ENCODE results near the gene ZNF532.
A peak's percentile ranks its signal among the peaks of the same experiment; 100 is the strongest.

ZNF532 gene

GRCh38 chr18:58868440-58868839 is 3.8 kb downstream of the ZNF532 start:
- no peak for TF ChIP-seq FOXP2 (optimal IDR thresholded peaks at IDR 0.05; ENCODE audit: control extremely low read depth, extremely low read length, insufficient read depth)
- no peak for TF ChIP-seq EZH2 (IDR thresholded peaks at IDR 0.05)
- no peak for TF ChIP-seq POLR2AphosphoS5 (IDR thresholded peaks at IDR 0.05; ENCODE audit: borderline replicate concordance, low read depth, low read length)
- no peak for DNase-seq (ENCODE audit: low read depth, low spot score)
- 0 out of 2 replicates have a peak, but pooled peaks cover 3% of the 10 kb centered on the region for H3K9me3 ChIP-seq (ENCODE audit: low read depth, low read length)
- H3K27ac ChIP-seq: 0 out of 2 replicates have a peak overlapping the region, but pooled peaks have one; percentile 21
- H3K36me3 ChIP-seq (ENCODE audit: insufficient read depth, low read length): peaks cover 84% of the 10 kb centered on the region
- no peak overlapping the region for H3K4me3 ChIP-seq
- H3K9ac ChIP-seq (ENCODE audit: insufficient read length): no peak overlapping the region

GRCh38 chr18:58870130-58870529 is 5.5 kb downstream of the ZNF532 start:
- 0 out of 2 replicates have a peak, but pooled peaks cover 3% of the 10 kb centered on the region for H3K9me3 ChIP-seq (ENCODE audit: low read depth, low read length)
- H3K27ac ChIP-seq: peak overlapping the region; percentile 72; the same call in 1 of the 2 replicates
- DNase-seq (ENCODE audit: low read depth, low spot score): no peak
- TF ChIP-seq FOXP2 (optimal IDR thresholded peaks at IDR 0.05; ENCODE audit: control extremely low read depth, extremely low read length, insufficient read depth) (no peak), POLR2AphosphoS5 (IDR thresholded peaks at IDR 0.05; ENCODE audit: borderline replicate concordance, low read depth, low read length) (no peak), EZH2 (IDR thresholded peaks at IDR 0.05) (no peak)
- H3K36me3 ChIP-seq (ENCODE audit: insufficient read depth, low read length): peaks cover 95% of the 10 kb centered on the region
- H3K9ac ChIP-seq (ENCODE audit: insufficient read length): no peak overlapping the region
- H3K4me3 ChIP-seq: no peak overlapping the region

GRCh38 chr18:58870621-58871020 is 5.9 kb downstream of the ZNF532 start:
- no peak for DNase-seq (ENCODE audit: low read depth, low spot score)
- peaks cover 95% of the 10 kb centered on the region for H3K36me3 ChIP-seq (ENCODE audit: insufficient read depth, low read length)
- H3K27ac ChIP-seq: peak overlapping the region; percentile 72
- TF ChIP-seq EZH2 (IDR thresholded peaks at IDR 0.05) (no peak), FOXP2 (optimal IDR thresholded peaks at IDR 0.05; ENCODE audit: control extremely low read depth, extremely low read length, insufficient read depth) (no peak), POLR2AphosphoS5 (IDR thresholded peaks at IDR 0.05; ENCODE audit: borderline replicate concordance, low read depth, low read length) (no peak)
- 0 out of 2 replicates have a peak, but pooled peaks cover 3% of the 10 kb centered on the region for H3K9me3 ChIP-seq (ENCODE audit: low read depth, low read length)
- H3K9ac ChIP-seq (ENCODE audit: insufficient read length): no peak overlapping the region
- no peak overlapping the region for H3K4me3 ChIP-seq

- TF ChIP-seq EZH2 (IDR thresholded peaks at IDR 0.05): no peak
- TF ChIP-seq POLR2AphosphoS5 (IDR thresholded peaks at IDR 0.05; ENCODE audit: borderline replicate concordance, low read depth, low read length): no peak
- TF ChIP-seq FOXP2 (optimal IDR thresholded peaks at IDR 0.05; ENCODE audit: control extremely low read depth, extremely low read length, insufficient read depth): no peak
- H3K36me3 ChIP-seq (ENCODE audit: insufficient read depth, low read length): peaks cover 93% of the 10 kb centered on the region
Measured at GRCh38 chr18:58871514-58872420, 7.1 kb downstream of the ZNF532 start.

GRCh38 chr18:58878640-58879039 is 14.0 kb downstream of the ZNF532 start:
- Histone ChIP-seq H3K36me3 (ENCODE audit: insufficient read depth, low read length) (peaks cover 83% of the 10 kb centered on the region), H3K9me3 (ENCODE audit: low read depth, low read length) (no peaks in the 10 kb centered on the region), H3K9ac (ENCODE audit: insufficient read length) (no peak overlapping the region), H3K4me3 (no peak overlapping the region), H3K27ac (no peak overlapping the region)
- no peak for TF ChIP-seq FOXP2 (optimal IDR thresholded peaks at IDR 0.05; ENCODE audit: control extremely low read depth, extremely low read length, insufficient read depth)
- TF ChIP-seq EZH2 (IDR thresholded peaks at IDR 0.05): no peak
- no peak for TF ChIP-seq POLR2AphosphoS5 (IDR thresholded peaks at IDR 0.05; ENCODE audit: borderline replicate concordance, low read depth, low read length)
- no peak for DNase-seq (ENCODE audit: low read depth, low spot score)

More at GRCh38 chr18:58871514-58872420, 7.1 kb downstream of the ZNF532 start:
- H3K9ac ChIP-seq (ENCODE audit: insufficient read length): no peak overlapping the region
- no peak for DNase-seq (ENCODE audit: low read depth, low spot score)
- 0 out of 2 replicates have a peak, but pooled peaks cover 3% of the 10 kb centered on the region for H3K9me3 ChIP-seq (ENCODE audit: low read depth, low read length)
- H3K27ac ChIP-seq: peak overlapping the region; percentile 72
- no peak overlapping the region for H3K4me3 ChIP-seq

- Histone ChIP-seq H3K4me3 (no peak overlapping the region), H3K9ac (ENCODE audit: insufficient read length) (no peak overlapping the region), H3K27ac (no peak overlapping the region), H3K9me3 (ENCODE audit: low read depth, low read length) (no peaks in the 10 kb centered on the region), H3K36me3 (ENCODE audit: insufficient read depth, low read length) (peaks cover 70% of the 10 kb centered on the region)
- TF ChIP-seq EZH2 (IDR thresholded peaks at IDR 0.05): no peak
- TF ChIP-seq FOXP2 (optimal IDR thresholded peaks at IDR 0.05; ENCODE audit: control extremely low read depth, extremely low read length, insufficient read depth): no peak
- TF ChIP-seq POLR2AphosphoS5 (IDR thresholded peaks at IDR 0.05; ENCODE audit: borderline replicate concordance, low read depth, low read length): no peak
- no peak for DNase-seq (ENCODE audit: low read depth, low spot score)
Measured at GRCh38 chr18:58881477-58881876, 16.8 kb downstream of the ZNF532 start.

- Histone ChIP-seq H3K9ac (ENCODE audit: insufficient read length) (no peak overlapping the region), H3K27ac (no peak overlapping the region), H3K4me3 (no peak overlapping the region), H3K36me3 (ENCODE audit: insufficient read depth, low read length) (peaks cover 65% of the 10 kb centered on the region), H3K9me3 (ENCODE audit: low read depth, low read length) (no peaks in the 10 kb centered on the region)
- TF ChIP-seq POLR2AphosphoS5 (IDR thresholded peaks at IDR 0.05; ENCODE audit: borderline replicate concordance, low read depth, low read length): no peak
- no peak for TF ChIP-seq FOXP2 (optimal IDR thresholded peaks at IDR 0.05; ENCODE audit: control extremely low read depth, extremely low read length, insufficient read depth)
- TF ChIP-seq EZH2 (IDR thresholded peaks at IDR 0.05): no peak
- no peak for DNase-seq (ENCODE audit: low read depth, low spot score)
Measured at GRCh38 chr18:58882044-58882443, 17.4 kb downstream of the ZNF532 start.

GRCh38 chr18:58882686-58883085 is 18.0 kb downstream of the ZNF532 start:
- no peak for DNase-seq (ENCODE audit: low read depth, low spot score)
- no peaks in the 10 kb centered on the region for H3K9me3 ChIP-seq (ENCODE audit: low read depth, low read length)
- H3K9ac ChIP-seq (ENCODE audit: insufficient read length): no peak overlapping the region
- no peak overlapping the region for H3K27ac ChIP-seq
- peaks cover 64% of the 10 kb centered on the region for H3K36me3 ChIP-seq (ENCODE audit: insufficient read depth, low read length)
- no peak for TF ChIP-seq FOXP2 (optimal IDR thresholded peaks at IDR 0.05; ENCODE audit: control extremely low read depth, extremely low read length, insufficient read depth)
- TF ChIP-seq EZH2 (IDR thresholded peaks at IDR 0.05): no peak
- no peak for TF ChIP-seq POLR2AphosphoS5 (IDR thresholded peaks at IDR 0.05; ENCODE audit: borderline replicate concordance, low read depth, low read length)
- H3K4me3 ChIP-seq: no peak overlapping the region

Data from SK-N-MC (cell line).